Testis (tissue), 2 donors: ENCODE results near the gene ERMP1.
"Not testable (repeated sequence)": the region's sequence is repeated elsewhere in the genome, so short reads cannot be mapped to it uniquely, and the experiment has no call there.

ENCODE experiments used
- POLR2A ChIP-seq: fragments of 450-650 bp; IDR thresholded peaks from one replicate; pipeline ENCODE4 v1.6.1; 2017; ENCODE audit warnings: antibody characterized with exemption, mild to moderate bottlenecking, moderate library complexity
- TF ChIP-seq, protein P1 (sequence below), 3 experiments: fragments of 450-650 bp in 2 of 3; fragments of 200-600 bp in 1 of 3; sonication (generic) in 1 of 3; IDR thresholded peaks; one replicate each; pipeline ENCODE4 v1.5.1; 2016 to 2019; ENCODE audit warnings: antibody characterized with exemption in 3 of 3, mild to moderate bottlenecking in 2 of 3, moderate library complexity in 1 of 3

DNA sequence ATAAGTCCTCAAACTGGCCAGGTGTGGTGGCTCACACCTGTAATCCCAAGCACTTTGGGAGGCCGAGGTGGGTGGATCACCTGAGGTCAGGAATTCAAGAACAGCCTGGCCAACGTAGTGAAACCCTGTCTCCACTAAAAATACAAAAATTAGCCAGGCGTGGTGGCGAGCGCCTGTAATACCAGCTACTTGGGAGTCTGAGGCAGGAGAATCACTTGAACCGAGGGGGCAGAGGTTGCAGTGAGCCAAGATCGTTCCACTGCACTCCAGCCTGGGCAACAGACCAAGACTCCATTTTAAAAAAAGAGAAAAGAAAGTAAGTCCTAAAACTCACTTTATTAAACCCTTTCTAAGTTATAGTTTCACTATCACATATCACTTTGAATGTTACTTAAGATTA lies 32.5 kb downstream of the ERMP1 start:
- TF ChIP-seq, protein P1, sequence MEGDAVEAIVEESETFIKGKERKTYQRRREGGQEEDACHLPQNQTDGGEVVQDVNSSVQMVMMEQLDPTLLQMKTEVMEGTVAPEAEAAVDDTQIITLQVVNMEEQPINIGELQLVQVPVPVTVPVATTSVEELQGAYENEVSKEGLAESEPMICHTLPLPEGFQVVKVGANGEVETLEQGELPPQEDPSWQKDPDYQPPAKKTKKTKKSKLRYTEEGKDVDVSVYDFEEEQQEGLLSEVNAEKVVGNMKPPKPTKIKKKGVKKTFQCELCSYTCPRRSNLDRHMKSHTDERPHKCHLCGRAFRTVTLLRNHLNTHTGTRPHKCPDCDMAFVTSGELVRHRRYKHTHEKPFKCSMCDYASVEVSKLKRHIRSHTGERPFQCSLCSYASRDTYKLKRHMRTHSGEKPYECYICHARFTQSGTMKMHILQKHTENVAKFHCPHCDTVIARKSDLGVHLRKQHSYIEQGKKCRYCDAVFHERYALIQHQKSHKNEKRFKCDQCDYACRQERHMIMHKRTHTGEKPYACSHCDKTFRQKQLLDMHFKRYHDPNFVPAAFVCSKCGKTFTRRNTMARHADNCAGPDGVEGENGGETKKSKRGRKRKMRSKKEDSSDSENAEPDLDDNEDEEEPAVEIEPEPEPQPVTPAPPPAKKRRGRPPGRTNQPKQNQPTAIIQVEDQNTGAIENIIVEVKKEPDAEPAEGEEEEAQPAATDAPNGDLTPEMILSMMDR (IDR thresholded peaks at IDR 0.05): not testable (repeated sequence)
- TF ChIP-seq POLR2A: not testable (repeated sequence)
